Retinal pigment epithelial cell (primary cell): Measurements from ENCODE around the gene YTHDC1.

Source experiments
- DNase-seq: peaks from one replicate; pipeline ENCODE4 v3.0.0-alpha.2; 2010; ENCODE audit warnings: low read depth
- H3K4me3 ChIP-seq: 2 replicates; pipeline ENCODE4 v1.5.1; 2011; ENCODE audit warnings: mild to moderate bottlenecking, low read length, control low read depth, moderate library complexity
- CTCF ChIP-seq: conservative IDR thresholded peaks from 2 replicates; pipeline ENCODE4 v1.5.1; 2011; ENCODE audit warnings: low read depth, low read length, control low read depth, inconsistent platforms

Gene YTHDC1

GRCh38 chr4:68324519-68325262 is 25.2 kb downstream of the YTHDC1 start:
- TF ChIP-seq CTCF: no peak
- no peak overlapping the region for H3K4me3 ChIP-seq
- no peak for DNase-seq

GRCh38 chr4:68319040-68319439 is 30.9 kb downstream of the YTHDC1 start:
- TF ChIP-seq CTCF: no peak
- no peak for DNase-seq
- H3K4me3 ChIP-seq: no peak overlapping the region

DNA sequence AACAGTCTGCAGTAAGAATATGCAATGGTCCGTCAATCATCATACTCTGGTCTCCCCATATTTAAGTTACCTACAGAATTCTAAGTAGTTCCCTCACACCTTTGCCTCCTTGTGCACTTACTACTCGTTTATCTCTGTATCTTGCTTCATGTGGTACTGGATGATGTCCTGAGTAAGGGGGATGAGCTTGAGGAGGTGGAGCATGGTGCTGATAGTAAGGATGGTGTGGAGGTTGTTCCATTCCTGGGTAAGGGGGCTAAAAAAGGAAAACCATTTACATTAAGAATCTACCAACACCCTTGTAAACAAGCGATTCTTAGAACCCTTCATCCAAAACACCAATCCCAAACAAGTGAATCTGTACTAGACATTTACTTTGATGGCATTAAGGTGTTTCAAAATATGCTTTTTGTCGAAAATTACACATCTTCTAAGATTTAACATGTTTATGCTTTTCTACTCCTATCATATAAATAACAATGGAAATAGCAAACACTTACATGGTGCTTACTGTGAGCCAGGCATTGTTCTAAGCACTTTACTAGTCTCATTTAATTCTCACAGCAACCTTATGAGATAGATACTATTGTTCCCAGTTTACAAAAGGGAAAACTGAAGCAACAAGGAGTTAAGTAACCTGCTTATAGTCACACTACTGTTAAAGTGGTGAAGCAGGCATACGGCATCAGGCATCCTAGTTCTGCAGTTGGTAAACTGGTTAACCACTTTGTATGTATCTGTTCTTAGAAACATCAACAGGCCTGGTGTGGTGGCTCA is 33.5 kb downstream of the YTHDC1 start:
- DNase-seq: no peak
- TF ChIP-seq CTCF: no peak
- H3K4me3 ChIP-seq: no peak overlapping the region

DNA sequence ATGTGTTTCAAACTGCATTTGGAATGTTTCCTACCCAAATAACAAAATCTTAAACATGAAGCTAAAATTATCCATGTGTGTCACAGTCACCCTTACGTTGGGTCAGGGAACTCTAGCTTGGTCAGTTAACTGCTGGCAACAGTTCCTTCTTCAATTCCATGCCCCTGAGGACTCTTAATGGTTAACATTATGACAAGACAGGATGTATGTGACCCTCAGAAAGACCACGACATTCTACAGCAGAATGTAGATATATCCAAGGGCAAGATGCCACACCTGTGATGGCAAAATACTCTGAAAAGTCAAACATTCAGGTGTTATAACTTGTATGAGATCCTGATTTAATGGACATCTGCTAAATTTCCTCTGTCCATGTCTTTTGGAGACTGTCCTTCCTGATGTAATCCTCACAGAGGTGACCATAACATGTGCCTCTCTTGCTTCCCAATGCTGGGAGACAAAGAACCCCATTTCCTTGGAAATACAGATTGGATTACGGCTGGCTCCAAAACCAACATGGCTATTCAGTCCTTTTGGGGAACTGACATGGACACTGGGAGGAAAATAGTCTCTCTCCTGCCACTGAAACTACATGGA is 39.1 kb downstream of the YTHDC1 start:
- DNase-seq: no peak
- no peak overlapping the region for H3K4me3 ChIP-seq
- no peak for TF ChIP-seq CTCF

DNA sequence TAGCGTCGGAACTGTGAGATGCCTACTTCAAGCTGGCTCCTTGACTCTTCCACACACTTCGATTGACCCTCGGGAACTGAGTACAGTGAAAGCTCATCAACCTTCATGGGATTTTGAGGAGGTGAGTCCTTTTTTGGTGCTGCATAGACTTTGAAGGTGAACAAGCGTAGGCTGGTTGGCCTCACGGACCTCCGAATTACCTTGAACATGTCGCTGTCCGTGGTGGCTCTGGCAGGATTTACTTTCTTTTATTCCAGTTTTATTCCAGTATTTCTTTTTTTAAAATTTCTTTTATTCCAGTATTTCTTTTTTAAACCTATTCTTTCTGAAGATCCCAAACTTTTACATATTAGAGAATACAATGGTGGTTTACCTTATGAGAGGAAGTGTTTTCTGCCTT is 45.2 kb downstream of the YTHDC1 start:
- DNase-seq: no peak
- no peak for TF ChIP-seq CTCF

GRCh38 chr4:68299492-68300457 is 50.1 kb downstream of the YTHDC1 start:
- TF ChIP-seq CTCF: no peak
- no peak for DNase-seq
- H3K4me3 ChIP-seq: no peak overlapping the region

More for the DNA sequence above, 45.2 kb downstream of the YTHDC1 start:
- no peak overlapping the region for H3K4me3 ChIP-seq
